Activated CD8-positive, alpha-beta memory T cell treated with anti-CD3 and anti-CD28 coated beads, Interleukin-2, amount 10 ng/mL, durations not matched to agents 7 days and 5 days (primary cell): Measurements from ENCODE around the gene PDE6A. TPM values are rescaled to one million over a fixed set of nuclear protein-coding genes. Genes with fewer than 3 reads are reported as not detected.
"Not testable (repeated sequence)": the region's sequence is repeated elsewhere in the genome, so short reads cannot be mapped to it uniquely, and the experiment has no call there.

ENCODE experiments used
- ATAC-seq: fragments of 150-1000 bp; cut with Tn5 transposase; one replicate; pipeline ENCODE4 v1.10.0; 2021; ENCODE audit warnings: moderate library complexity
- CTCF ChIA-PET: fragments of 350-600 bp; sonication (Branson Sonifier 250); formaldehyde crosslinking; loops from one replicate; lab custom pipeline; 2021; ENCODE audit warnings: antibody characterized with exemption; lab: Charles Lee
- DNase-seq: peaks from one replicate; pipeline ENCODE4 v3.0.0-alpha.2; 2020
- H3K27ac Mint-ChIP-seq: one replicate; pipeline ENCODE4 v1.8.0; 2021; ENCODE audit warnings: mild to moderate bottlenecking, mixed read lengths
- H3K27me3 Mint-ChIP-seq: one replicate; pipeline ENCODE4 v1.8.0; 2021; ENCODE audit warnings: mixed read lengths
- H3K36me3 Mint-ChIP-seq: one replicate; pipeline ENCODE4 v1.8.0; 2021; ENCODE audit warnings: mild to moderate bottlenecking, mixed read lengths
- H3K4me1 Mint-ChIP-seq: one replicate; pipeline ENCODE4 v1.8.0; 2021; ENCODE audit warnings: mixed read lengths
- H3K4me3 Mint-ChIP-seq: one replicate; pipeline ENCODE4 v1.8.0; 2021; ENCODE audit warnings: mild to moderate bottlenecking, moderate library complexity, mixed read lengths
- H3K9me3 Mint-ChIP-seq: one replicate; pipeline ENCODE4 v1.8.0; 2022; ENCODE audit warnings: low read depth, mixed read lengths
- total RNA-seq, 2 experiments: library from RNA; stranded (reverse); gene quantifications; one replicate each; pipeline ENCODE4 v1.2.3, GENCODE V29; 2021

Gene PDE6A
- total RNA-seq, 2 experiments from 2014 or later = not detected

GRCh38 chr5:149894237-149894636 is 50.4 kb downstream of the PDE6A start:
- Mint-ChIP-seq H3K27ac (no peak overlapping the region), H3K36me3 (no peaks in the 10 kb centered on the region), H3K9me3 (no peaks in the 10 kb centered on the region), H3K4me3 (no peak overlapping the region), H3K4me1 (peaks cover 21% of the 10 kb centered on the region), H3K27me3 (peaks cover 24% of the 10 kb centered on the region)
- CTCF ChIA-PET = interaction anchor here (0.8 to 2.2 kb wide), 3 partner anchors 58 to 62 kb away, joined by 3 to 6 read pairs (median 3); no protein-coding TSS in a partner anchor
- ATAC-seq (no peak), DNase-seq (no peak)

DNA sequence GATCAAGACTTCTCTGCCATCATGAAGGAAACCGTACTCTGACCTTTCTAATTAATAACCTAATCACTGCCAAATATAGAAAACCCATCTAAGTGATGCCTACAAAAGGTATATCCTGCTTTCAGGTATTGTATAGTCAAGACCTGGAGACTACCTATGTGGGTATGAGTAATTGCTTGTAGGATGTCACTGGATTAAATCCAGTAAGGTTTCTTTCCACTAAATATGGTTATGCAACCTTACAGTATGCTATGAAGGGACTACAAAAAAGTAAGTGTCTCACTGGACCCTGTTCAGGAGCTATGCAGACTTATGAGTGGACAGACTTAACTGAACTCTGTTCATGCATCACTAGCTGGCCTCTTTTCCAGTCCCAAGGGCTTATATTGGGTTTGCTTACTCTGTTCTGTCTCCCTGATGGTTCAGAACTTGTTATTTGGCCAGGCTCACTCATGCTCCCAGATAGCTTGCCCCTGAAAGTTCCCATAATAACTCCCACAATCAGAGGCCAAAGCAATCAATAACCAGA is 51.1 kb downstream of the PDE6A start:
- ATAC-seq (no peak), DNase-seq (no peak)
- H3K27me3 Mint-ChIP-seq = peaks cover 23% of the 10 kb centered on the region
- H3K4me3 Mint-ChIP-seq = no peak overlapping the region
- peaks cover 21% of the 10 kb centered on the region for H3K4me1 Mint-ChIP-seq
- H3K36me3 Mint-ChIP-seq = no peaks in the 10 kb centered on the region
- no peak overlapping the region for H3K27ac Mint-ChIP-seq
- no peaks in the 10 kb centered on the region for H3K9me3 Mint-ChIP-seq
- CTCF ChIA-PET = interaction anchor here (0.8 to 1.0 kb wide), 2 partner anchors 60 to 62 kb away, joined by 3 read pairs; no protein-coding TSS in a partner anchor

DNA sequence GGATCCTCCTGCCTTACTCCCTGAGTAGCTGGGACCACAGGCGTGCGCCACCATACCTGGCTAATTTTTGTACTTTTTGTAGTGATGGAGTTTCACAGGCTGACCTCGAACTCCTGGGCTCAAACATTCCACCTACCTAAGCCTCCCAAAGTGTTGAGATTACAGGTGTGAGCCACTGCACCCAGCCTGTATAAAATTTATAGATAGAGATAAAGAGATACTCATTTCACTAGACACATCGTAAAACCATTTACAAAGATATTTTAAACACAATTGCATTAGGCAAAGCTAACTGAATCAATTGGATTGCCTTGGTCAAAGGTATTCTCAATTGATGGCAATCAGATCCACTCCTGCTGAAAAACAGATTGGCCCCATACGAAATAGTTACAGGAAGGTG is 52.0 kb downstream of the PDE6A start:
- CTCF ChIA-PET = no interaction called here
- Mint-ChIP-seq H3K9me3 (no peaks in the 10 kb centered on the region), H3K4me3 (no peak overlapping the region)

GRCh38 chr5:149888280-149888679 is 56.3 kb downstream of the PDE6A start:
- CTCF ChIA-PET = interaction anchor here (1.5 kb wide), 1 partner anchor 35 kb away, joined by 5 read pairs; no protein-coding TSS in a partner anchor
- Mint-ChIP-seq H3K36me3 (no peaks in the 10 kb centered on the region), H3K27me3 (peaks cover 11% of the 10 kb centered on the region)

More for the DNA sequence above, 52.0 kb downstream of the PDE6A start:
- ATAC-seq (no peak), DNase-seq (no peak)
- Mint-ChIP-seq H3K27ac (no peak overlapping the region), H3K27me3 (peaks cover 20% of the 10 kb centered on the region), H3K36me3 (no peaks in the 10 kb centered on the region), H3K4me1 (peaks cover 21% of the 10 kb centered on the region)

GRCh38 chr5:149887622-149888183 is 56.9 kb downstream of the PDE6A start:
- DNase-seq = no peak
- Mint-ChIP-seq H3K36me3 (no peaks in the 10 kb centered on the region), H3K4me3 (no peak overlapping the region), H3K27me3 (peaks cover 6% of the 10 kb centered on the region), H3K9me3 (no peaks in the 10 kb centered on the region), H3K4me1 (no peaks in the 10 kb centered on the region), H3K27ac (no peak overlapping the region)
- CTCF ChIA-PET = interaction anchor here (1.5 to 1.7 kb wide), 2 partner anchors 26 to 35 kb away, joined by 3 to 5 read pairs; no protein-coding TSS in a partner anchor
- ATAC-seq = no peak

More at GRCh38 chr5:149888280-149888679, 56.3 kb downstream of the PDE6A start:
- no peak overlapping the region for H3K27ac Mint-ChIP-seq
- no peaks in the 10 kb centered on the region for H3K9me3 Mint-ChIP-seq
- DNase-seq = no peak
- ATAC-seq = no peak
- H3K4me3 Mint-ChIP-seq = no peak overlapping the region
- H3K4me1 Mint-ChIP-seq = no peaks in the 10 kb centered on the region

DNA sequence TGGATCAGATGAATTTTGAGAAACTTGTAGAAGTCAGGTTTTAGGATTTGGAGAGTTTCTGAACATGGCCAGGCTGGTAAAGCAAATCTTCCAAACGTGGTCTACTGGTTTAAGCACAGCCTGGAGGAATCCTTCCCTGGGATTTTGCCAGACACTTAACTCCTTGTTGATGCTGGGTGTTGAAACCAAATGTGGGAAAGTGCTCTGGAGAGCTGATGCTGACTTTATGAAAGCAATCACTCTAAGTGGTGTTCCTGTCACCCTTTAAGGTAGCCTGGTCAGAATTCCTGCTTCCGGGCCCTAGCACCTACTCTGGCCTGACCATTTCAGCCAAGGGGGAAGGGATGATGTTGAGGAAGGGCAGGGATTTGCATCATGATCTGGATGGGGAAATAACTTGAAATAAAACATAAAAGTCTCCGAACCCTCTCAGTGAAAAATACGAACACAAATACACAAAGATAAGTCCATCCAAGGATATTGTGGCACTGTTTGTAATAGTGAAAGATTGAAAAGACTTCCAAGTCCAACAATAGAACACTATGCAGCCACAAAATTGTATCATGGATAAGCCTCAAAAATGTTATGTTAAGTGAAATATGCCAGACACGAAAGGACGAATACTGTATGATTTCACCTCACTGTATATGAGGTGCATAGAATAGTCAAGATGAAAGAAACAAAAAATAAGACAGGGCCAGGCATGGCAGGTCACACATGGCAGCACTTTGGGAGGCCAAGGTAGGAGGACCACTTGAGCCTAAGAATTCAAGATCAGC is 57.7 kb downstream of the PDE6A start:
- Mint-ChIP-seq H3K4me1 (no peaks in the 10 kb centered on the region), H3K9me3 (no peaks in the 10 kb centered on the region), H3K36me3 (no peaks in the 10 kb centered on the region), H3K4me3 (no peak overlapping the region), H3K27ac (no peak overlapping the region), H3K27me3 (peaks cover 2% of the 10 kb centered on the region)
- CTCF ChIA-PET = interaction anchor here (1.7 kb wide), 1 partner anchor 25 kb away, joined by 3 read pairs; no protein-coding TSS in a partner anchor
- ATAC-seq = no peak
- DNase-seq = no peak

DNA sequence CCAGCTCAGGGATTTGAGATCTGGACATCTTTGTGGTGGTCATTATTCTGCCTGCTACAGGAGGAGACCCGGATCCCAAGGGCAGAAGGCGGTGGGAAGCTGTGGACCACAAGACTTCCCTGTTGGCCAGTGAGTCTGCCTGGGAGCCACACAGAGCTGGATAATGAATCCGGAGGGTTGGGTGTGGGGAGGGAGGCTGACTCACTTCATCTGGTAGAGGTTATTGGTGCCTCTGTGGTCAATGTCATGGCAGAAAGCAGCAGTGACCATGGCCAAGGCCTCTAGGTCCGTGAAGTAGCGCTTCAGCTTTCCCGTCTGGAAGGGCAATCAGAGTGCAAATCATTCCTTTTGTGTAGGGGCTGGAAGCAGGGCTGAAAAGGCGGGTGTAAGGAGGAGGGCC is 58.5 kb downstream of the PDE6A start:
- no peak for ATAC-seq

DNA sequence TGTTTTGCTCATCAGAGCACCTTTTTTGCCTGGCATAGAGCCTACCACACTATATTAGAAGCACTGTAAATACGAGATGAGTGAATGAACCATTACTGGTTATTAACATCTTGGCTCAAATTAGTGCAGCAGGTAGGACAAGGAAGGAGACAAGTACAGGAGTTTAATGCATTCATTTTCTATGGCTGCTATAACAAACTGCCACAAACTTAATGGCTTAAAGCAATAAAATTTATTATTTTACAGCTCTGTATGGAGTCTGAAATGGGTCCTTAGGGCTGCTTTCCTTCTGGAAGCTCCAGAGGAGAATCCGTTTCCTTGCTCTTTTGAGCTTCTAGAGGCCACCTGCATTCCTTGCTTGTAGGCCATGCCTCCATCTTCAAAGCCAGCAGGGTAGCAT is 59.1 kb downstream of the PDE6A start:
- no peak overlapping the region for H3K4me3 Mint-ChIP-seq
- H3K27me3 Mint-ChIP-seq = peaks cover 2% of the 10 kb centered on the region
- CTCF ChIA-PET = interaction anchor here (0.9 kb wide), 1 partner anchor 33 kb away, joined by 3 read pairs; no protein-coding TSS in a partner anchor
- H3K27ac Mint-ChIP-seq = no peak overlapping the region
- no peaks in the 10 kb centered on the region for H3K36me3 Mint-ChIP-seq
- H3K4me1 Mint-ChIP-seq = no peaks in the 10 kb centered on the region
- no peaks in the 10 kb centered on the region for H3K9me3 Mint-ChIP-seq
- ATAC-seq = no peak
- no peak for DNase-seq

More for the DNA sequence above, 58.5 kb downstream of the PDE6A start:
- H3K4me1 Mint-ChIP-seq = no peaks in the 10 kb centered on the region
- no peak overlapping the region for H3K4me3 Mint-ChIP-seq
- H3K36me3 Mint-ChIP-seq = no peaks in the 10 kb centered on the region
- no peak for DNase-seq
- no peak overlapping the region for H3K27ac Mint-ChIP-seq
- H3K9me3 Mint-ChIP-seq = no peaks in the 10 kb centered on the region
- CTCF ChIA-PET = interaction anchor here (0.9 to 1.7 kb wide), 2 partner anchors 24 to 33 kb away, joined by 3 read pairs; no protein-coding TSS in a partner anchor
- H3K27me3 Mint-ChIP-seq = peaks cover 2% of the 10 kb centered on the region

- CTCF ChIA-PET = no interaction called here
- Mint-ChIP-seq H3K9me3 (no peaks in the 10 kb centered on the region), H3K27me3 (peaks cover 3% of the 10 kb centered on the region), H3K4me3 (no peak overlapping the region), H3K4me1 (no peaks in the 10 kb centered on the region), H3K27ac (no peak overlapping the region), H3K36me3 (no peaks in the 10 kb centered on the region)
- ATAC-seq = no peak
- DNase-seq = no peak
Observed at GRCh38 chr5:149883550-149883949, 61.0 kb downstream of the PDE6A start.

- ATAC-seq, CTCF ChIA-PET, DNase-seq, H3K27ac Mint-ChIP-seq, H3K4me3 Mint-ChIP-seq, H3K36me3 Mint-ChIP-seq, H3K27me3 Mint-ChIP-seq, H3K4me1 Mint-ChIP-seq, H3K9me3 Mint-ChIP-seq: not testable (repeated sequence)
Observed at GRCh38 chr5:149882633-149883032, 62.0 kb downstream of the PDE6A start.

GRCh38 chr5:149881874-149882273 is 62.7 kb downstream of the PDE6A start:
- Mint-ChIP-seq H3K4me3 (no peak overlapping the region), H3K4me1 (no peaks in the 10 kb centered on the region), H3K27ac (no peak overlapping the region), H3K9me3 (no peaks in the 10 kb centered on the region), H3K27me3 (peaks cover 6% of the 10 kb centered on the region), H3K36me3 (no peaks in the 10 kb centered on the region)
- no peak for ATAC-seq
- CTCF ChIA-PET = no interaction called here
- no peak for DNase-seq

GRCh38 chr5:149881069-149881622 is 63.4 kb downstream of the PDE6A start:
- Mint-ChIP-seq H3K9me3 (no peaks in the 10 kb centered on the region), H3K27ac (no peak overlapping the region), H3K27me3 (peaks cover 6% of the 10 kb centered on the region), H3K4me1 (no peaks in the 10 kb centered on the region), H3K4me3 (no peak overlapping the region), H3K36me3 (no peaks in the 10 kb centered on the region)
- CTCF ChIA-PET = no interaction called here
- DNase-seq = no peak
- no peak for ATAC-seq

GRCh38 chr5:149879593-149879992 is 65.0 kb downstream of the PDE6A start:
- not testable (repeated sequence) for H3K27me3 Mint-ChIP-seq, H3K27ac Mint-ChIP-seq, H3K9me3 Mint-ChIP-seq, H3K36me3 Mint-ChIP-seq, H3K4me3 Mint-ChIP-seq, DNase-seq, ATAC-seq, H3K4me1 Mint-ChIP-seq
- CTCF ChIA-PET = interaction anchor here (1.4 kb wide), 1 partner anchor 27 kb away, joined by 4 read pairs; no protein-coding TSS in a partner anchor
